ENCODE data around the gene LGI4.
"Not testable (repeated sequence)": the region's sequence is repeated elsewhere in the genome, so short reads cannot be mapped to it uniquely, and the experiment has no call there.

LGI4 gene

GRCh38 chr19:35104361-35104760 is 30.5 kb downstream of the LGI4 start:
- Histone ChIP-seq H4K20me1 (ENCODE audit: low read depth, low read length) (no peaks in the 10 kb centered on the region), H3K27me3 (ENCODE audit: low read length) (no peaks in the 10 kb centered on the region), H3K79me2 (ENCODE audit: insufficient read depth, low read length) (no peaks in the 10 kb centered on the region), H3K4me2 (ENCODE audit: low read depth, low read length, poor library complexity, severe bottlenecking) (no peak overlapping the region), H3F3A (ENCODE audit: insufficient read depth) (no peaks in the 10 kb centered on the region), H2AFZ (ENCODE audit: low read depth, low read length, severe bottlenecking) (no peak overlapping the region), H3K27ac (ENCODE audit: low read depth, low read length) (no peak overlapping the region), H3K9ac (ENCODE audit: low read length) (no peak overlapping the region), H3K36me3 (ENCODE audit: low read length) (no peaks in the 10 kb centered on the region), H3K4me3 (ENCODE audit: insufficient read depth, low read length, poor library complexity, severe bottlenecking) (no peak overlapping the region), H3K9me2 (replicated peaks; ENCODE audit: insufficient read depth, low read length) (no peaks in the 10 kb centered on the region), H3K9me3 (ENCODE audit: insufficient read depth, low read length) (no peaks in the 10 kb centered on the region)
- TF ChIP-seq CTCF (IDR thresholded peaks at IDR 0.05; ENCODE audit: insufficient read depth, low read length, poor library complexity, severe bottlenecking) (no peak), EZH2phosphoT487 (conservative IDR thresholded peaks at IDR 0.05; ENCODE audit: low read length) (no peak)

- H3K36me3 ChIP-seq (ENCODE audit: low read length); H3K9me3 ChIP-seq (ENCODE audit: insufficient read depth, low read length); H4K20me1 ChIP-seq (ENCODE audit: low read depth, low read length); H3K27ac ChIP-seq (ENCODE audit: low read depth, low read length); H2AFZ ChIP-seq (ENCODE audit: low read depth, low read length, severe bottlenecking); H3F3A ChIP-seq (ENCODE audit: insufficient read depth); H3K9ac ChIP-seq (ENCODE audit: low read length); H3K4me3 ChIP-seq (ENCODE audit: insufficient read depth, low read length, poor library complexity, severe bottlenecking); H3K4me2 ChIP-seq (ENCODE audit: low read depth, low read length, poor library complexity, severe bottlenecking); H3K27me3 ChIP-seq (ENCODE audit: low read length); H3K79me2 ChIP-seq (ENCODE audit: insufficient read depth, low read length); H3K9me2 ChIP-seq (replicated peaks; ENCODE audit: insufficient read depth, low read length): not testable (repeated sequence)
These were observed 31.2 kb downstream of the LGI4 start for GRCh38 chr19:35103614-35104013.

GRCh38 chr19:35101949-35102348 is 32.9 kb downstream of the LGI4 start:
- H3K9me3 ChIP-seq (ENCODE audit: insufficient read depth, low read length); H3K27ac ChIP-seq (ENCODE audit: low read depth, low read length); H3K9me2 ChIP-seq (replicated peaks; ENCODE audit: insufficient read depth, low read length); H2AFZ ChIP-seq (ENCODE audit: low read depth, low read length, severe bottlenecking); H3K4me2 ChIP-seq (ENCODE audit: low read depth, low read length, poor library complexity, severe bottlenecking); H3K36me3 ChIP-seq (ENCODE audit: low read length); H3K79me2 ChIP-seq (ENCODE audit: insufficient read depth, low read length); H3K9ac ChIP-seq (ENCODE audit: low read length); H3F3A ChIP-seq (ENCODE audit: insufficient read depth); H3K4me3 ChIP-seq (ENCODE audit: insufficient read depth, low read length, poor library complexity, severe bottlenecking); H4K20me1 ChIP-seq (ENCODE audit: low read depth, low read length); H3K27me3 ChIP-seq (ENCODE audit: low read length): not testable (repeated sequence)

- Histone ChIP-seq H3K27ac (ENCODE audit: low read depth, low read length) (no peak overlapping the region), H3K9me2 (replicated peaks; ENCODE audit: insufficient read depth, low read length) (no peaks in the 10 kb centered on the region), H3K79me2 (ENCODE audit: insufficient read depth, low read length) (no peaks in the 10 kb centered on the region), H3K36me3 (ENCODE audit: low read length) (no peaks in the 10 kb centered on the region), H2AFZ (ENCODE audit: low read depth, low read length, severe bottlenecking) (no peak overlapping the region), H3K9me3 (ENCODE audit: insufficient read depth, low read length) (no peaks in the 10 kb centered on the region), H4K20me1 (ENCODE audit: low read depth, low read length) (no peaks in the 10 kb centered on the region), H3K4me3 (ENCODE audit: insufficient read depth, low read length, poor library complexity, severe bottlenecking) (no peak overlapping the region), H3K9ac (ENCODE audit: low read length) (no peak overlapping the region), H3K4me2 (ENCODE audit: low read depth, low read length, poor library complexity, severe bottlenecking) (no peak overlapping the region), H3F3A (ENCODE audit: insufficient read depth) (no peaks in the 10 kb centered on the region), H3K27me3 (ENCODE audit: low read length) (no peaks in the 10 kb centered on the region)
- TF ChIP-seq CTCF (IDR thresholded peaks at IDR 0.05; ENCODE audit: insufficient read depth, low read length, poor library complexity, severe bottlenecking) (no peak), EZH2phosphoT487 (conservative IDR thresholded peaks at IDR 0.05; ENCODE audit: low read length) (no peak)
These were observed 34.0 kb downstream of the LGI4 start for GRCh38 chr19:35100588-35101533.
